Loucy (cell line): ENCODE results near the gene HHATL.

Experiments
- CTCF ChIP-seq: fragments of 200-600 bp; sonication (generic); conservative IDR thresholded peaks from 2 replicates; pipeline ENCODE4 v1.5.1; 2014; ENCODE audit warnings: mild to moderate bottlenecking, antibody characterized with exemption, low read length
- EZH2phosphoT487 ChIP-seq: fragments of 200-600 bp; IDR thresholded peaks from 2 replicates; pipeline ENCODE4 v1.6.1; 2018; ENCODE audit warnings: antibody characterized with exemption, mild to moderate bottlenecking, moderate library complexity, borderline replicate concordance

- no peak for TF ChIP-seq CTCF
- TF ChIP-seq EZH2phosphoT487 = no peak
Measured at GRCh38 chr3:42683875-42684598, 18.6 kb downstream of the HHATL start.
